NCI-H1048 (cell line): Measurements from ENCODE around the gene PLXNC1.

ENCODE experiments used
- DNase-seq: peaks from one replicate; lab custom pipeline; 2025; lab: John Stamatoyannopoulos, UW

PLXNC1 gene

DNA sequence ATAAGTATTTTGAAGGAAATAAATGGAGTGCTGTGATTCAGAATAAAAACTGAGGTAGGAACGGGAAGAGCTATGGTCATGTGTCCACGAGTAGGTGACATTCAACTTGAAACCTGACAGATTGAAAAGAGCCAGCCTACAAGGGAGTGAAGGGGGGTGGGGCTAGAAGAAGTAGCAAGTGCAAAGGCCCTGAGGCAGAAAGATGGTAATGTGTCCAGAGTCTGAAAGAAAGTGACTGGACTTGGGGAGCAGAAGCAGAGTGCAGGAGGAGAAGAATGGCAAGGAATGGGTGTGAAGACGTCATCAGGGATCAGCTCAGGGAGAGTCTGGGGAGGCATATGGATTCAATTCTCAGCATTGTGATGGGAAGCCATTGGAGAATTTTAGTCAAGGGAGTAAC, 13.7 kb downstream of the PLXNC1 start:
- DNase-seq: no peak

DNA sequence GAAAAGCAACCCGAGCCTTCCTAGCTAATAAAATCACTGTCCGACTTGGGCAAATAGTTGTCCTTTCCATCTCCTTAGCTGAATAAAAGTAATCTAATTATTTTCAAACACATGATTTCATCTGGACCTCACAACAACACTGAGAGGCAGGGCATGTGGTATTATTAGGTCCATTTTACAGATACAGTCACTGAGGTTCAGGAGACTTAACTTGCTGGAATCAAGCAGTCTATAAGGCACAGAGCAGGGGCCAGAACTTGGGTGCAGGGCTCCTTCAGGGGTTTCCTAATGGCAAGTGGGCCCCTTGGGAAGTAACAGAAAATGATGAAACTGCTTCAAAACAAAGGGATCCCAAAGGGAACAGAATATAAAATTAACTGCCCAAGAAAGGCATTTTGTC, 15.5 kb downstream of the PLXNC1 start:
- no peak for DNase-seq

DNA sequence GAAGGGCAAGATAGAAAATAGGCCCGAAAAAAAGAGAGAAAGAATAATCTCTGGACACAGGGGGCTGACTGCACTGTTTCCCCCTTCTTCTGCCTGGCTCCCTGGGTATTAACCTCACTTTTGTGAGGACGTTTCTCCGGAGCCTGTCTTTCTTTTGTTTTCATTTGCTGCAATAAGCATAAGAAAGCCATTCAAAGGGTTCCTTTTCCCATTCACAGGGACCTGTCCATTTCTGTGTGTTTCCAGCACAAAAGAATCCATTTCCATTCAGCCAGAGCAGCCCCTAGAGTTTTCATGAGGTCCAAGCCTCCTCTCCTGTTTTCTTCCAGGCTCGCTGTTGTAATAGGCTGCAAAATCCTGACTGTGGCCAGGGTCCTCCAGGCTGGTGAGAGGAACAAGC, 16.8 kb downstream of the PLXNC1 start:
- no peak for DNase-seq

DNA sequence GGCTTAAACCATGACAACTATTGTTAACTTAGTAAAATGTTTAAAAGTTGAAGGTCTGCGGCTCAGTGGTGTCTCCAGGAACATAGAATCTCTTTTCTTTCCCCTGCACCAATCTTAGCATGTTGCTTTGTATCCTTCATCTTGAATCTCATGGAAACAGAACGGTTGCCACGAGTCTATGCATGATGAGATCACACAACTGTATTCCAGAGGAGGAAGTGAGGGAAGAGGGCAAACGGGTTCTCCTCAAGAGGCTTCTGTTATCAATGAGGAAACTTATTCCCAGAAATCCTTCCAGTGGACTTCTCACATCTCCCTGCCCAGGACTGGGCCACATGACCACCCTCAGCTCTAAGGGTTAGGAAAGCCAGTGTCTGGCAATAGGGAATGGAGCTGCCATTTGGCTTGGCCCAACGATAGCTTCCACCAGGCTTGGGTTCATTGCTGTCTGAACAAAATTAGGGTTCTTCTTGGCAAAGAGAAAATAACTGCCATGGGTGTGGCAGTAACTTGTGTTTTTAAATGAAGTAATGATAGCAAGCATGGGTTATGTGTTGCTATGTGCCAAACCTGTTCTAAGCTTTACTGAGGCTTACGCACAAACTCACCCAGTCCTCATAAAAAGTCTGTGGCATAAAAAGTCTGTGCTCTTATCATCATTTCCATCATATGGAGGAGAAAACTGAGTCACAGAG, 17.4 kb downstream of the PLXNC1 start:
- DNase-seq: no peak

DNA sequence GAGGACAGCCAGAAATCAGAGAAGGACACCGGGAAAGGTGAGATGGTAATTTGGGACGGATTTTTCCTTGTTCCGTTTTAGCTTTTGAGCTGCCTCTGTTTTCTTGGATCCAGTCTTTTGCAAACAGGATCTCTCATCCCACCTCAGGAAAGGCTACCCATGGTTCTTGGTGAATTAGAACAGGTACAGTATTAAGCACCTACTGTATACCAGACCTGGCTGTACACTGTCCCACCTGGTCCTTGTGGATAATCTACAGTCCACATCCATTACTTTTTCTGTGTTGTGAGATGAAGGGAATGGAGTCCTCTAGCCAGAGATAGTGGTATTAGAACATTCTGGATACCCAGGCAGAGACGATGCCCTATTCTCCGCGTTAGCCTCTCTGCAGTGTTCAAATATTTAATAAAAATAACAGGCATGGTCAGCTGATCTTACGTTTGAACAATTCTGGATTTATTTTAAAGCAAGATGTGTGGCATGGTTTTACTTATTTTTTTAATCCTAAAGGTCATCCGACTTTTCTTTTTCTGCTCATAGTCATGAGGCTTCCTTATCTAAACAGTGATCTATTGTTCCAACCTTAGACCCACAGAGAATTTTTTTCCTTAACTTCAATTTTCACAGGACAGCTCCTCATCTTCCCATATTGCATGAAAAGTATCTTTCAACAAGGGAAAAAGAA, 18.8 kb downstream of the PLXNC1 start:
- no peak for DNase-seq

DNA sequence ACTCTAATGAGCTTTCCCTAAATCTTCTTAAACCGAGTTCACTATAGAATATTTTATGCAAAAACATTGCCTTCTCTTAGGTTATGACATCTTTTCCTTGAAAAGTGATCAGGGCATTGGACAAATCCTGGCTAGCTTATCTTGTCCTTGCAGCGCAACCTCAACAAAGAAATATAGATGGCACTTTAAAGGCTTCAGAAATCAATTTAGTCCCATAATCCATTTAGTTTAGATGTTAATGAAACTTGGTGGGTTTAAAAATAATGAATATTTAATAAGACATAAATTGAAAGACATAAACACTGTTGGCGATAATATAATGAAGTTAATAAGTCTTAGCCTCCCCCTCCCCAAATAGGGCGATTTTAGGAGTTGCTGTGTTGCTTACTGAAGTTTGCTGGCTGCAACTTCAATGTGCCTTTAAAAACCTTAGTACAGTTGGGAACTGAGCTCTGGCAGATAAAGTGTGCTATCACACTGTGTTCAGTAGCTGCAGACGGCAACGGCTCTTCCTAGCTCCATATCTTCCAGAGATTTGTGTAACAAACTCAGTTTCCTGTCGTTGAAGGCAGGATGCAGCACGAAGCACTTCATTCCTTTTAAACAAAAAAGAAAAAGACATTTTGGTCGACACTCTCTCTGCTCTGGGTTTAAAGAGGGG, 19.5 kb downstream of the PLXNC1 start:
- no peak for DNase-seq

DNA sequence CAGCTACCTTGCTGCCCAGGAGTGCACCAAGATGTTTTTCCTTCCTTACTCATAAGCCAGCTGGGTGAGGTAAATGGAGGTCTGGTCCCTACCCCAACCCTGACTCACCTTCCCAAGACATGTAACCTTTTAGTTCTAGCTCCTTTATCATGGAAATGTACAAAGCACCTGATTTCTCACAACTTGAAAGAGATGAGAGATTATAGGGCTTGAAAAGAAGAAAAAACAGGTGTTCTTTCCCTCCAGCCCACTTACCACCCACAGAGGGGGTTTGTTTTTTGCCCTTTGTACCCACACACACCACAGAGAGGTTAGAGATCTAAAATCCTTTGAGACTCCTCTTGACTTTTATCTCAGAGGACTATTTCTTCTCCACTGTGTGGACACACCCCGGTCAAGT, 21.1 kb downstream of the PLXNC1 start:
- DNase-seq: no peak

DNA sequence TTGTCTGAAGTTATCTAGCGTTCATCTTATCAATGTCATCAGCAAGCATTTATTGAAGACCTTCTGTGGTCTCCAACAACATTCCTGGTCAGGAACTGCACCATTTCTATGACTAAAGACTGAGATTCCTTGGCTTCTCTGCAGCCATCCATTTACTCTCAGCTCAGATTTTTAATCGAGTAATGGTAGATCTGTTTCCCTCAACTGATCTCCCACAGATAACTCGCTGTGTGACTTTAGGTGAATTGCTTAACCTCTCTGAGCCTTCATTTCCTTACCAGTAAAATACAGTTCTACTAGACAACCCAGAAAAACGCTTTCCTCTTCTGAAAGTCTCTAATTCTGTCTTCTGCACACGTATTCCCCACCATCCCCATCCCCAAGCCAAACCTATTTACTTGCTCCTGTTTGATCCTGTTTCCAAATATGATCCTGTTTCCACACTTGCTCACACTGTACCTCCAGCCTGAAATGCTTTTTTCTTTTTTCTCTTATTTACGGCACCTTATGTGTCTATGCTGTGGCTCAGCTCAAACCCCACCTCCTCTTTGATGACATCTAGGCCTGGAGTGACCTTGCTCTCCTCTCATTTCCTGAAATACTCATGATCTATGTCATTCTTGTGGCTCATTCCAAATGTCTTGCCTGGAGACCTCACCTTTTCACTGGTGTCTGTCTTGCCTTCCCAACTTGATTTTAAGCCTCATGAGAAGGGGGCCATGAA, 21.8 kb downstream of the PLXNC1 start:
- DNase-seq: no peak

DNA sequence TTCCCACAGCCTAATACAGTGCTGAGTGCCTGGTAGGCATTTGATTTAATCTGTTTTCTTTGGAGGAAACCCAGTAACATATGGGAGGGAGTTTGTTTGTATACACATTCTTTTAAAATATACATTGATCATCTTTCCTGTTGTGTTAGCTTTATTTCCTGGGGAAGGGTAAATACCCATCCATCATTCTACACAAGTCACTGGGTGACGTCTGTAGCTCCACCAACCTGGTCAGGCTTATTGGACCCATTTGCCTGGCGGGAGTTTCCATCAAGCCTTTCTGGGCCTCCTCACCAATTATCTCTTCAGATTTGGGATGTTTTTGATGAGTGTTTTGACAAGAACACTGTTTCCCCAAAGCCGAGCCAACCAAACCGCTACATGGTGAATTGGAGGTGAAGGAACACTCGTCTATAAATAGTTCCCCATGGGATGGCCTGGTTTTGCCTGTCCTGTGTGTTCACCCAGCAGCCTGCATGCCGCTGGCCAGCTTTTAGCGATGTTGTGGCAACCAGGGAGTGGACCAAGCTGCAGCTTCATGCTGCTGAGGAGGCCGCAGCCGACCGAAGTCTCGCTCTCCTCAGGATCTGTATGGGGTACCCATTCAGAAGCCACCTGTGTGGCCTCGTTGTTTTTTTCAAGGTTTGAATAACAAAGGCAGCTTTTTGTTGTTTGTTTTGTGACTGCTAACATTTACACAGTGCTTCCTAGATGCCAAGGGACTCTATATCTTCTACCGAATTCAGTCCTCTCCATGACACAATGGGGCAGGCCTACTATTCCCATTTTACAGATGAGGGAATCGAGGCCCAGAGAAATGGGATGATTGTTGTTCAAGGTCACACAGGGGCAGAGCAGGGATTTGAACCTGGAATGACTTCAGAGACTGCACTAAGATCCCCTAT, 22.6 kb downstream of the PLXNC1 start:
- no peak for DNase-seq

DNA sequence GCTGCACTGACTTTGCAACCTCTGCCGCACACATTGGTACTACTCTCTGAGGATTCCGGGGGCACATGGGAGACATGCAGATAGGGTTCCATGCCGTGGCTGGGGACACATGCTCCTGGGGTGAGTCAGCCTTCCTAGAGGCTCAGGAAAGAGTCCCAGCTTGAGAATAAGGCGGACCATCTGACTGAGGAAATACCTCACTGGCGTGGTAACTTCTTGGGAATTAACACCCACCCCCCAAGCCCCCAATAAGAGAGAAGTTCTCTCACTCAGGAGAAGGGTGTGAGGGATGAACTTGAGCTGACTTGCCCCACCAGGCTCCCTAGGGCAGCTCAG, 23.2 kb downstream of the PLXNC1 start:
- DNase-seq: no peak

DNA sequence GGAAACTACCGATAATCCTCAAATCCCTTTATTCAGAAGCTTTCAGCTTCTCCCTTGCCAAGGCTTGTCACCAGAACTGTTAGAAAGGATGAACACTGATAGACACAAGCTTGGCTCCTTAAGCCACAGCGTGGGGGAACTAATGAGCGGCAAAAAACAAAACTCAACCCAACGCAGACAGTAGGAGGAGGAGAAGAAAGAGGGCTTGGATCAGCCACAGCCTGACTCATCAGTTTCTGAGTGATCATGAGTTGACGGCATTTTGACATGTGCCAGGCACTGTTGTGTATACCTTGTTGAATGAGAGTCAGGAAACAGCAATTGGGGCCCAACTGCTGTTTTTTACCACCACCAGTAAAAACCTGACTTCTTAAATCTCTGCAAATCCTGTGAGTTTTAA, 23.7 kb downstream of the PLXNC1 start:
- no peak for DNase-seq

DNA sequence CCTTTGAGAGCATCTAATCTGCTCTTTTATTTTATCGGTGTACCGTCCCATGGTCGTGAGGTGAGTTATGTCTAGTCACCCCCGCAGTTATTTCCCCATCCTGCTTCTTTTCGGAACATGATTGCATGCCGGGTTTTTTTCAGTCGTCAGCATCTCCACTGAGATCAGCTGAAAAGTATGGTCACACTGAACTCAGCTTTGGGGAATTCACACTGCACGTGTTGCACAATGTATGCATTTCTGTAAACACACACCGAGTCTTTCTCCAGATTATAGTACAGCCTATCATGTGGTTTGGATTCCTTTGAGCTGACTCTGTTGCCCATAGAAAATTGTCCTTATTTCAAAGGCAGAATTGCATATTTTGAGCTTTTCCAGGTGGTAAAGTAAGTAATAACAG, 24.6 kb downstream of the PLXNC1 start:
- DNase-seq: no peak

DNA sequence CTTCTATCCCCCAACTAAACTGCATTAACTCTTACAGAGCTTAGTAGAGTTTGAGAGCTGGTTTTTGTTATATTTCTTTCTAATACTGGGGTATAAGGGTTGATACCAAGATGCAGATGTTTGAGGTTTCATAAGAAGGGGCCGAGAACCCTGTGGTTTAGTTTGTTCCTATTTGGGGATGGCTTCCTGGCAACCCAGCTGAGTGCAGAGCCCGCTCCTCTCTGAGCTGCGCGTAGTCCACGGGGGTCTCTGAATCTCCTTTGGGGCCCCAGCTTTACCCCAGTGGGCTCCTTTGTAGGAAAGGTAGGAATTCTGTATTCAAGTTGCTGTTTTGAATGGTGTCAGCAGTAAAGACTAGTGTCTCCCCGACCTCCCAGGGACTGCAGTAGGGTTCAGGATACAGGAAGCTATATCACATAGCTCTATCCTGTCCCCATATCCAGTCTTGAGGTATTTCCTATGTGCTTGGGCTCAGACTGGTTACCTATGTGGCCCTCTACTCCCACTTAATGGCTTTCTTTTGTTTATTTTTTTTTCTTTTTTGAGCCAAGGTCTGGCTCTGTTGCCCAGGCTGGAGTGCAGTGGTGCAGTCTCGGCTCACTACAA, 25.4 kb downstream of the PLXNC1 start:
- DNase-seq: no peak

DNA sequence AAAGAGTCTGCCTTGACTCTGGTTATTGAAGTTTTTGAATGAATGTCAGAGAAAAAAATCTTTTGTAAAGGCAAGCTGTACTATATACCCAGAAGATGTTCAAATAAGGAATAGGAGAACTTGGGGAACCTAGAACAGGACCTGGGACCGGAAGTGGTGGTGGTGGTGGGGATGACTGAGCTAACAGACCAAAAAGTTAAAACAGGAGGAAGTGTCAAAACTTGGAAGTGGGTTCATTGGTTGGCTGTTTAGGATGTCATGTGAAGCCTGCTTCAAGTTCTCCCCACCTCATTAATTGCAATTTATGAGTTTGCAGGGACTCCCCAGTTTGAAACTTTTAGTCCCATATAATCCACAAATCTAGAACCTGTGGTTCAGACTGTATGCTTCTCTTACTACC, 26.2 kb downstream of the PLXNC1 start:
- DNase-seq: no peak

DNA sequence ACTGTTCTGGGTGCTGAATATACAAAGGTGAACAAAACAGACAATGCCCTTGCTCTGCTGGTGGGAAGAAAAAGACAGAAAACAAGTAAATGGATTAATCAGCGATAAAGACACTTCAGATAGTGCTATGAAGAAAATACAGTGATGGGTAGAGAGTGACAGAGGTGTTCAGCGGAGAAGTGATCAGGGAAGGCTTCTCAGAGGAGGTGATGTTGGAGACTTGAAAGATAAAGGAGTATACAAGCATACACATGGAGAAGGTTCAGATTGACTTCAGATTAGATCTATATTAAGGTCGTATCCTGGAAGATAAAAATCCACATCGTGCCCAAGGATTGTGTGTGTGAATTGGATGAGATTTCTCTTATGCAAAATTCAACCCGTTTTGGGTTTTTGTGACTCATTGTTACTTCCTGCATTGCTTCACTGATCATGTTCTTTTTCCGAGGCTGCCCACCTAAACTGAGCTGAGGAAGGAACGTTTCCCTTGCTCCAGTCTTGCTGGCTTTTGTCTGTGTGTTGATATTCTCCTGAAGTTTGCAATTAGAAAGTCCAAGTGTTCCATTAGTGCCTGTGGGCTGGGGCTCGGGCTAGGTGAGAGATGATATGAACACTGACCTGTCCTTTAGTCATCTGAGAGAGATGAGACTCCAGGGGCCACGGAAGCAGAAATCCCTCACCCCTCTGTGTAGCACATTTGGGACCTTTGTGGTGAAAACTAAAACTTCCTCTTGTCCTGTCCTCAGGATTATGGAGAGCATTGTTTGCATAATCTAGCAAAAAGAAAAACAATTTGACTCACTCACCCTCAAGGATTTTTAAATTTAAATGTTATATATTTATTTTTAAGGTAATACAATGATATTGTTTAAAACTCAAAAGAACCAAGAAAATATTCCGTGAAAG, 27.6 kb downstream of the PLXNC1 start:
- DNase-seq: no peak

DNA sequence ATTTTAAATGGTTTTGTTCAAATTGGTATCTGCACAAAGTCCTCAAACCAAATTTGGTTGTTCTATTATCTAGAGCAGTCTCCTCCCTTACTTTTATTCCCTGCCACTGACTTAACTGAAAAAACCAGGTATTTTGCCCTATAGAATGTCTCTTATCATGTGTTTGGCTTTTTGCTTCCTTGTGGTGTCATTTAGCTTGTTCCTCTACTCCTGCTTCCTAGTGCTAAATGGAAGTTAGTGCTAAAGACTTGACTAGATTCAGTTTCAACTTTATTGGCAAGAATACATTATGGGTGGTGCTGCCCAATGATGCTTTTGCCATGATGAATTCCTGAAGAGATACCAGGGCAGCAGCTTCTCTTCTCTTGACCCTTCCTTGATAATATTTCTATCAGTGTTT, 29.7 kb downstream of the PLXNC1 start:
- DNase-seq: no peak

DNA sequence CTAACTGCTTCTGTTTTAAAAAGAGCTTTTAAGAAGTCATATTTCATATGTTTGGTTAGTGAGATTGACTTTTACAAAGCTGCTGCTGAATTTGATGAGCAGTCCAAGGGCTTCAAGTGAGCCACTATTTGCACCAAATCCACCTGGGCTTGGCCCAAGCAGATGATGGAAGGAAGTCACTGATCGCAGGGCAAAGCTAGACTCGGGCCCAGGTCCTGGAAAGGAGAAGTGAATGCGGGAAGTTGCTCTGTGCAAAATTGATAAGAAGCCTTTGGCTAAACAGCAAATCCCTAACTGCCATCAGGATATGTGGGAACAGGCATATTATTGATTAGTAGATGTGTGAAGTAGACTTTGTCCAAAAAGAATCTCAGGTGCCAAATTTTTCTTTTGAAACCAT, 30.5 kb downstream of the PLXNC1 start:
- no peak for DNase-seq

DNA sequence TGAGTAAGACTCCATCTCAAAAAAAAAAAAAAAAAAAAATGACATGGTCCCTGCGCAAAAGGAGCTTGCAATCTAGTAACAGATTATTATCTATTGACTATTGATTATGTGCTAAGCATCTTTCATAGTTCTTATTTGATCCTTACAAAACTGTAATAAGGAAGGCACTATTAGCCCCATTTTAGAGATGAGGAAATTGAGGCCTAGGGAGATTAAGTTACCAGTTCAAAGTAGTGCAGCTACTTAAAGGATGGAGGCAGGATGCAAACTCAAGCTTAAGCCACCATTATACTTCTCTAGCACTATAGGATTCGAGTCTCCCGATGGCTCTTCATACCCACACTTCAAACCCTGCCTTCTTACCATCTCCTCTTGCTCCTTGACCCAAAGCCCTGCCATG, 31.3 kb downstream of the PLXNC1 start:
- DNase-seq: no peak

DNA sequence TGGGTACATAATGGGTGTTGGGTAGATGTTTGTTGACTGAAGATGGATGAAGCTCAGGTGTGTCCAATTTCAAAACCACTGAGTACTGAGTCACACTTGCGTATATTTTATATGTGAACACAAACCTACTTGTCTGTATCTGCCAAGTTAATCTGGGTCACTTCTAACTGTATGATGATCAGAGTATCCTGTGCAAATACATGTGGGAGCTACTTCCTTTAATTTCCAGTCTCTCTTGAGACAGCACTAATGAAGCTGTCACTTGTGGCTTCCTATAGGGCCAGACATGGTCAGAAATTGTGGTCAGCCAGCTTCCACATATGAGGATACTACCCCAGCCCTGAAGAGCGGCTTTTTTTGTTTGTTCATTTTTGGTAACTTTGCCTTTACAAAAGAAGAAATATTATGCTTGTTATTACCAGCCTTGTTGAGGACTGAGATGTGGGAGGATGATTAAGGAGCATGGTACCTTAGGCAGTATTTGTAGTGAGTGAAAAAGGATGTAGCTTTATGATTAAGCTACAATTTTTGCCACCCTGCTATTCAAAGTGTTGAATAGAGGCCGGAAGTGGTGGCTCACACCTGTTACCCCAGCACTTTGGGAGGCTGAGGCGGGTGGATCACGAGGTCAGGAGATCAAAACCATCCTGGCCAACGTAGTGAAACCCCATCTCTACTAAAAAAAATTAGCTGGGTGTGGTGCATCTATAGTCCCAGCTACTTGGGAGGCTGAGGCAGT, 32.4 kb downstream of the PLXNC1 start:
- DNase-seq: no peak
